Neuronal stem cell (in vitro differentiated cells): ENCODE results near the gene ZNF438.
"Not testable (repeated sequence)": the region's sequence is repeated elsewhere in the genome, so short reads cannot be mapped to it uniquely, and the experiment has no call there.

Experiments
- DNase-seq: peaks from one replicate; pipeline ENCODE4 v3.0.0-alpha.2; 2013; ENCODE audit warnings: low spot score
- H2AFZ ChIP-seq: one replicate; pipeline ENCODE4 v1.6.1; 2013; ENCODE audit warnings: mild to moderate bottlenecking, low read length, inconsistent platforms
- H2AK5ac ChIP-seq: 2 replicates; pipeline ENCODE4 v1.6.1; 2013; ENCODE audit warnings: low read depth, mild to moderate bottlenecking, inconsistent platforms, low read length, moderate library complexity, mixed read lengths
- H2BK120ac ChIP-seq: 2 replicates; pipeline ENCODE4 v1.6.1; 2013; ENCODE audit warnings: low read depth, mild to moderate bottlenecking, inconsistent platforms, low read length, moderate library complexity, mixed read lengths
- H2BK12ac ChIP-seq: one replicate; pipeline ENCODE4 v1.6.1; 2013; ENCODE audit warnings: low read length, inconsistent platforms
- H2BK15ac ChIP-seq: 2 replicates; pipeline ENCODE4 v1.6.1; 2013; ENCODE audit warnings: mild to moderate bottlenecking, low read length, inconsistent platforms, mixed read lengths
- H2BK5ac ChIP-seq: one replicate; pipeline ENCODE4 v1.6.1; 2013; ENCODE audit warnings: inconsistent platforms, mild to moderate bottlenecking, low read length, moderate library complexity
- H3K14ac ChIP-seq: one replicate; pipeline ENCODE4 v1.6.1; 2013; ENCODE audit warnings: low read length, inconsistent platforms
- H3K18ac ChIP-seq: 2 replicates; pipeline ENCODE4 v1.6.1; 2013; ENCODE audit warnings: low read length, inconsistent platforms
- H3K23ac ChIP-seq: 2 replicates; pipeline ENCODE4 v1.6.1; 2013; ENCODE audit warnings: low read depth, mild to moderate bottlenecking, mixed read lengths, low read length, inconsistent platforms; ENCODE audit not compliant: poor library complexity
- H3K27ac ChIP-seq: replicated peaks from 3 replicates; pipeline ENCODE4 v1.5.1; 2013; ENCODE audit warnings: low read length, inconsistent platforms
- H3K27me3 ChIP-seq, 3 experiments: 2 replicates each; pipeline ENCODE4 v1.6.1; 2013; ENCODE audit warnings: low read length in 3 of 3, mild to moderate bottlenecking in 2 of 3, inconsistent platforms in 1 of 3, low read depth in 1 of 3, mixed read lengths in 1 of 3, moderate library complexity in 1 of 3; ENCODE audit not compliant: control insufficient read depth in 3 of 3, insufficient read depth in 3 of 3
- H3K36me3 ChIP-seq, 2 donors: replicated peaks in 1 of 2; 2 replicates each; pipeline ENCODE4 v1.6.1; 2013; ENCODE audit warnings: low read length in 2 of 2; ENCODE audit not compliant: control insufficient read depth in 2 of 2, insufficient read depth in 2 of 2
- H3K4ac ChIP-seq: 2 replicates; pipeline ENCODE4 v1.6.1; 2013; ENCODE audit warnings: inconsistent platforms, mild to moderate bottlenecking, low read length, moderate library complexity
- H3K4me1 ChIP-seq, 2 donors: 1 replicate in 1 of 2; 2 replicates in 1 of 2; pipeline ENCODE4 v1.6.1; 2013; ENCODE audit warnings: low read length in 2 of 2, low read depth in 1 of 2; ENCODE audit not compliant: control insufficient read depth in 2 of 2, insufficient read depth in 1 of 2
- H3K4me2 ChIP-seq: one replicate; pipeline ENCODE4 v1.6.1; 2013; ENCODE audit warnings: mild to moderate bottlenecking, low read length, inconsistent platforms; ENCODE audit not compliant: insufficient read depth, poor library complexity, severe bottlenecking
- H3K4me3 ChIP-seq, 2 donors: 2 replicates each; pipeline ENCODE4 v1.5.1; 2013; ENCODE audit warnings: low read length in 2 of 2, mild to moderate bottlenecking in 2 of 2, inconsistent platforms in 1 of 2, moderate library complexity in 1 of 2
- H3K79me1 ChIP-seq: one replicate; pipeline ENCODE4 v1.6.1; 2013; ENCODE audit warnings: low read depth, mild to moderate bottlenecking, inconsistent platforms, low read length, moderate library complexity
- H3K9ac ChIP-seq: one replicate; pipeline ENCODE4 v1.6.1; 2013; ENCODE audit warnings: mild to moderate bottlenecking, low read depth, low read length, inconsistent platforms; ENCODE audit not compliant: poor library complexity
- H3K9me3 ChIP-seq, 2 donors: replicated peaks in 1 of 2; 2 replicates each; pipeline versions ENCODE3 to v1.6.1; 2013; ENCODE audit warnings: low read length in 2 of 2, mild to moderate bottlenecking in 2 of 2, inconsistent platforms in 1 of 2, low read depth in 1 of 2, mixed read lengths in 1 of 2, moderate library complexity in 1 of 2; ENCODE audit not compliant: control insufficient read depth in 2 of 2, insufficient read depth in 1 of 2
- H4K8ac ChIP-seq: one replicate; pipeline ENCODE4 v1.6.1; 2013; ENCODE audit warnings: low read depth, mild to moderate bottlenecking, inconsistent platforms, low read length, moderate library complexity
- H4K91ac ChIP-seq: one replicate; pipeline ENCODE4 v1.6.1; 2013; ENCODE audit warnings: low read length, low read depth, mild to moderate bottlenecking, inconsistent platforms; ENCODE audit not compliant: poor library complexity
- WGBS, 2 donors: extraction: QIAGEN DNeasy Blood & Tissue Kit; methylation state at CpG; one replicate each; pipeline ENCODE4 v1.1.7; 2013; ENCODE audit warnings: missing lambda C conversion rate in 2 of 2, mixed read lengths in 1 of 2; ENCODE audit not compliant: insufficient read length in 2 of 2, insufficient replicate concordance in 1 of 2; ENCODE audit errors: extremely low coverage in 2 of 2; 5-methylcytosine and 5-hydroxymethylcytosine counted together

Gene ZNF438

GRCh38 chr10:30901487-30901886 lies 130.2 kb downstream of the ZNF438 start:
- not testable (repeated sequence) for H2AK5ac ChIP-seq, H3K4me2 ChIP-seq, H3K27me3 ChIP-seq, H3K4ac ChIP-seq, H2BK15ac ChIP-seq, H3K79me1 ChIP-seq, H2AFZ ChIP-seq, H2BK5ac ChIP-seq, H2BK12ac ChIP-seq, H3K36me3 ChIP-seq, H3K9me3 ChIP-seq, H3K18ac ChIP-seq, H4K8ac ChIP-seq, H3K9ac ChIP-seq, H3K27ac ChIP-seq, DNase-seq, H4K91ac ChIP-seq, H3K4me3 ChIP-seq, H3K14ac ChIP-seq, H3K4me1 ChIP-seq, H2BK120ac ChIP-seq, H3K23ac ChIP-seq
- no CpG with 5 or more reads among the region's 21 CpGs for WGBS, 2 donors

GRCh38 chr10:30898964-30899363 lies 132.7 kb downstream of the ZNF438 start:
- no peaks in the 10 kb centered on the region for H3K9me3 ChIP-seq
- WGBS, 2 donors: 100% methylated on average over 1 of the region's 1 CpG; no CpG with 5 or more reads in 1 of the 2 donors
- no peak overlapping the region for H2BK15ac ChIP-seq
- no peak overlapping the region for H2AFZ ChIP-seq
- H3K27me3 ChIP-seq: no peaks in the 10 kb centered on the region
- no peak overlapping the region for H2BK12ac ChIP-seq
- H3K23ac ChIP-seq: no peak overlapping the region
- no peak overlapping the region for H3K18ac ChIP-seq
- peaks cover 0 to 3% of the 10 kb centered on the region in 2 donors for H3K4me1 ChIP-seq
- no peak for DNase-seq
- no peaks in the 10 kb centered on the region for H3K79me1 ChIP-seq
- H2AK5ac ChIP-seq: no peak overlapping the region
- no peaks in the 10 kb centered on the region for H3K36me3 ChIP-seq
- H3K4me2 ChIP-seq: no peak overlapping the region
- H3K27ac ChIP-seq: no peak overlapping the region
- no peak overlapping the region for H3K4me3 ChIP-seq
- H2BK5ac ChIP-seq: no peak overlapping the region
- no peak overlapping the region for H3K9ac ChIP-seq
- no peak overlapping the region for H4K91ac ChIP-seq
- no peak overlapping the region for H2BK120ac ChIP-seq
- no peak overlapping the region for H4K8ac ChIP-seq
- H3K14ac ChIP-seq: no peak overlapping the region
- H3K4ac ChIP-seq: no peak overlapping the region

- Histone ChIP-seq H3K23ac (no peak overlapping the region), H3K36me3 (no peaks in the 10 kb centered on the region), H4K91ac (no peak overlapping the region), H3K4me1 (peaks cover 0 to 3% of the 10 kb centered on the region in 2 donors), H2BK120ac (no peak overlapping the region), H2AFZ (no peak overlapping the region), H4K8ac (no peak overlapping the region), H3K27me3 (no peaks in the 10 kb centered on the region), H2BK5ac (no peak overlapping the region), H3K9me3 (no peaks in the 10 kb centered on the region), H2BK12ac (no peak overlapping the region), H3K9ac (no peak overlapping the region), H3K79me1 (no peaks in the 10 kb centered on the region), H3K14ac (no peak overlapping the region), H2BK15ac (no peak overlapping the region), H3K4me3 (no peak overlapping the region), H3K4ac (no peak overlapping the region), H2AK5ac (no peak overlapping the region), H3K18ac (no peak overlapping the region), H3K27ac (no peak overlapping the region), H3K4me2 (no peak overlapping the region)
- no peak for DNase-seq
- WGBS, 2 donors: no CpG with 5 or more reads among the region's 1 CpG
These were observed 134.1 kb downstream of the ZNF438 start for GRCh38 chr10:30897547-30897946.

GRCh38 chr10:30897048-30897447 lies 134.6 kb downstream of the ZNF438 start:
- H2BK5ac ChIP-seq: no peak overlapping the region
- no peak for DNase-seq

More at GRCh38 chr10:30897048-30897447, 134.6 kb downstream of the ZNF438 start:
- Histone ChIP-seq H2BK15ac (no peak overlapping the region), H3K9ac (no peak overlapping the region), H2AFZ (no peak overlapping the region), H3K9me3 (no peaks in the 10 kb centered on the region), H3K79me1 (no peaks in the 10 kb centered on the region), H3K4ac (no peak overlapping the region), H3K18ac (no peak overlapping the region), H3K4me2 (no peak overlapping the region), H3K14ac (no peak overlapping the region), H3K27me3 (no peaks in the 10 kb centered on the region), H3K36me3 (no peaks in the 10 kb centered on the region), H4K91ac (no peak overlapping the region), H3K4me3 (no peak overlapping the region), H4K8ac (no peak overlapping the region), H2BK120ac (no peak overlapping the region), H3K27ac (no peak overlapping the region), H3K23ac (no peak overlapping the region), H3K4me1 (peaks cover 0 to 3% of the 10 kb centered on the region in 2 donors), H2AK5ac (no peak overlapping the region), H2BK12ac (no peak overlapping the region)
